Activated CD8-positive, alpha-beta memory T cell treated with anti-CD3 and anti-CD28 coated beads for 36 hours (primary cell): Measurements from ENCODE around the gene OST4. TPM values are rescaled to one million over a fixed set of nuclear protein-coding genes. Genes with fewer than 3 reads are reported as not detected.
"Not testable (repeated sequence)": the region's sequence is repeated elsewhere in the genome, so short reads cannot be mapped to it uniquely, and the experiment has no call there.

ENCODE experiments used
- CTCF ChIA-PET: fragments of 350-600 bp; sonication (Branson Sonifier 250); formaldehyde crosslinking; loops from one replicate; lab custom pipeline; 2021; ENCODE audit warnings: antibody characterized with exemption; lab: Charles Lee
- POLR2A ChIA-PET: fragments of 350-600 bp; sonication (Branson Sonifier 250); formaldehyde crosslinking; loops from one replicate; lab custom pipeline; 2021; ENCODE audit warnings: antibody characterized with exemption; lab: Charles Lee
- total RNA-seq, 2 experiments: library from RNA; stranded (reverse); gene quantifications; one replicate each; pipeline ENCODE4 v1.2.3, GENCODE V29; 2021

Gene OST4
- total RNA-seq, result 100 to 1,000 TPM; 338 to 350 TPM

- ChIA-PET CTCF (interaction anchor here (0.6 to 2.9 kb wide), 6 partner anchors 10 to 65 kb away, joined by 3 to 17 read pairs (median 4); partner anchors contain the start of genes AGBL5 and PREB), POLR2A (interaction anchor here (0.5 to 1.5 kb wide), 13 partner anchors 10 to 236 kb away, joined by 3 to 8 read pairs (median 5); partner anchors contain the start of genes AGBL5, ATRAID, KHK and SLC5A6)
Observed at GRCh38 chr2:27071277-27071989, at the start of gene OST4. OST4 (minus strand) TSS chr2:27071654.

- POLR2A ChIA-PET, CTCF ChIA-PET: not testable (repeated sequence)
Observed at GRCh38 chr2:27119330-27119670, 47.8 kb upstream of the OST4 start.

GRCh38 chr2:27118525-27119329 is 47.3 kb upstream of the OST4 start, which contains the start of gene CGREF1:
CGREF1 (minus strand) TSS chr2:27119128; CDS start chr2:27104366, 14,762 bp downstream.
- CTCF ChIA-PET, result interaction anchor here (0.6 to 1.3 kb wide), 2 partner anchors 15 to 146 kb away, joined by 3 to 5 read pairs; partner anchors contain the start of gene PREB
- POLR2A ChIA-PET, result interaction anchor here (0.6 to 0.7 kb wide), 2 partner anchors 161 to 295 kb away, joined by 3 to 5 read pairs; no protein-coding TSS in a partner anchor

GRCh38 chr2:27117995-27118524 is 46.6 kb upstream of the OST4 start:
- POLR2A ChIA-PET, result interaction anchor here (0.6 kb wide), 1 partner anchor 294 kb away, joined by 5 read pairs; no protein-coding TSS in a partner anchor
- CTCF ChIA-PET, result interaction anchor here (0.6 to 1.3 kb wide), 2 partner anchors 16 to 147 kb away, joined by 3 to 5 read pairs; partner anchors contain the start of gene PREB

GRCh38 chr2:27115519-27115918 is 44.1 kb upstream of the OST4 start:
- ChIA-PET CTCF (interaction anchor here (1.6 kb wide), 1 partner anchor 9 kb away, joined by 4 read pairs; no protein-coding TSS in a partner anchor), POLR2A (interaction anchor here (0.6 kb wide), 1 partner anchor 170 kb away, joined by 3 read pairs; no protein-coding TSS in a partner anchor)

- POLR2A ChIA-PET, result not testable (repeated sequence)
- CTCF ChIA-PET, result interaction anchor here (0.8 kb wide), 1 partner anchor 11 kb away, joined by 3 read pairs; no protein-coding TSS in a partner anchor
Observed at GRCh38 chr2:27111392-27112078, 40.1 kb upstream of the OST4 start.

GRCh38 chr2:27110603-27111352 is 39.3 kb upstream of the OST4 start:
- CTCF ChIA-PET, result interaction anchor here (0.8 kb wide), 1 partner anchor 12 kb away, joined by 3 read pairs; no protein-coding TSS in a partner anchor
- POLR2A ChIA-PET, result not testable (repeated sequence)

GRCh38 chr2:27109083-27109482 is 37.6 kb upstream of the OST4 start:
- CTCF ChIA-PET, result interaction anchor here (0.7 kb wide), 1 partner anchor 171 kb away, joined by 3 read pairs; no protein-coding TSS in a partner anchor
- POLR2A ChIA-PET, result interaction anchor here (0.7 kb wide), 1 partner anchor 62 kb away, joined by 4 read pairs; no protein-coding TSS in a partner anchor

GRCh38 chr2:27108221-27108620 is 36.8 kb upstream of the OST4 start:
- ChIA-PET CTCF (interaction anchor here (0.7 kb wide), 1 partner anchor 125 kb away, joined by 3 read pairs; no protein-coding TSS in a partner anchor), POLR2A (interaction anchor here (0.7 kb wide), 1 partner anchor 63 kb away, joined by 4 read pairs; no protein-coding TSS in a partner anchor)

- ChIA-PET POLR2A (no interaction called here), CTCF (interaction anchor here (1.0 to 1.5 kb wide), 2 partner anchors 10 to 150 kb away, joined by 3 to 4 read pairs; no protein-coding TSS in a partner anchor)
Observed at GRCh38 chr2:27105981-27106380, 34.5 kb upstream of the OST4 start.

- POLR2A ChIA-PET, result no interaction called here
Observed at GRCh38 chr2:27102329-27102728, 30.9 kb upstream of the OST4 start.

GRCh38 chr2:27100036-27100435 is 28.6 kb upstream of the OST4 start:
- CTCF ChIA-PET, result interaction anchor here (2.1 to 2.4 kb wide), 2 partner anchors 180 to 183 kb away, joined by 6 to 13 read pairs; partner anchors contain the start of gene TRIM54

More at GRCh38 chr2:27102329-27102728, 30.9 kb upstream of the OST4 start:
- CTCF ChIA-PET, result interaction anchor here (0.9 to 1.2 kb wide), 3 partner anchors 64 to 201 kb away, joined by 3 to 5 read pairs (median 3); no protein-coding TSS in a partner anchor

GRCh38 chr2:27099334-27099955 is 28.0 kb upstream of the OST4 start:
- ChIA-PET POLR2A (no interaction called here), CTCF (interaction anchor here (2.1 to 2.4 kb wide), 3 partner anchors 166 to 184 kb away, joined by 4 to 13 read pairs (median 6); partner anchors contain the start of gene TRIM54)

More at GRCh38 chr2:27100036-27100435, 28.6 kb upstream of the OST4 start:
- POLR2A ChIA-PET, result no interaction called here

- POLR2A ChIA-PET, result interaction anchor here (0.5 kb wide), 1 partner anchor 62 kb away, joined by 3 read pairs; no protein-coding TSS in a partner anchor
- CTCF ChIA-PET, result interaction anchor here (1.2 to 2.1 kb wide), 6 partner anchors 9 to 182 kb away, joined by 3 to 6 read pairs (median 4); no protein-coding TSS in a partner anchor
Observed at GRCh38 chr2:27097341-27097740, 25.9 kb upstream of the OST4 start.

GRCh38 chr2:27096748-27097297 is 25.4 kb upstream of the OST4 start:
- CTCF ChIA-PET, result interaction anchor here (0.7 to 1.8 kb wide), 5 partner anchors 8 to 183 kb away, joined by 3 to 6 read pairs (median 4); no protein-coding TSS in a partner anchor
- POLR2A ChIA-PET, result interaction anchor here (0.5 kb wide), 1 partner anchor 63 kb away, joined by 3 read pairs; no protein-coding TSS in a partner anchor
